Hepatocyte (in vitro differentiated cells): ENCODE measurements around the gene ANK2. TPM values are rescaled to one million over a fixed set of nuclear protein-coding genes. Genes with fewer than 3 reads are reported as not detected.

Source experiments
- DNase-seq: peaks from one replicate; pipeline ENCODE4 v3.0.0-alpha.2; 2016; ENCODE audit warnings: low spot score
- H2AFZ ChIP-seq: fragments of 200-600 bp; sonication (generic); 2 replicates; pipeline ENCODE4 v1.6.0; 2016; ENCODE audit warnings: antibody characterized with exemption, mild to moderate bottlenecking
- H3K27ac ChIP-seq: fragments of 200-600 bp; sonication (generic); 2 replicates; pipeline ENCODE4 v1.5.1; 2016; ENCODE audit warnings: mild to moderate bottlenecking
- H3K27me3 ChIP-seq: fragments of 200-600 bp; sonication (generic); 2 replicates; pipeline ENCODE4 v1.6.1; 2016
- H3K36me3 ChIP-seq: fragments of 200-600 bp; sonication (generic); replicated peaks from 2 replicates; pipeline ENCODE4 v1.5.1; 2016; ENCODE audit warnings: low read depth; ENCODE audit not compliant: insufficient read depth
- H3K4me1 ChIP-seq: fragments of 200-600 bp; sonication (generic); 2 replicates; pipeline ENCODE4 v1.5.1; 2016; ENCODE audit warnings: mild to moderate bottlenecking, moderate library complexity; ENCODE audit not compliant: insufficient read depth
- H3K4me2 ChIP-seq: fragments of 200-600 bp; sonication (generic); 2 replicates; pipeline ENCODE4 v1.6.0; 2016
- H3K4me3 ChIP-seq: fragments of 200-600 bp; sonication (generic); 2 replicates; pipeline ENCODE4 v1.5.1; 2016; ENCODE audit warnings: mild to moderate bottlenecking
- H3K79me2 ChIP-seq: fragments of 200-600 bp; sonication (generic); 2 replicates; pipeline ENCODE4 v1.6.0; 2017; ENCODE audit warnings: mild to moderate bottlenecking
- H3K9me2 ChIP-seq: fragments of 200-600 bp; sonication (generic); replicated peaks from 2 replicates; pipeline ENCODE4 v1.6.0; 2017; ENCODE audit warnings: mild to moderate bottlenecking; ENCODE audit not compliant: insufficient read depth
- H3K9me3 ChIP-seq: fragments of 200-600 bp; sonication (generic); 2 replicates; pipeline ENCODE4 v1.5.1; 2016; ENCODE audit warnings: low read depth, mild to moderate bottlenecking
- H4K20me1 ChIP-seq: fragments of 200-600 bp; sonication (generic); 2 replicates; pipeline ENCODE4 v1.6.0; 2016; ENCODE audit warnings: mild to moderate bottlenecking; ENCODE audit not compliant: insufficient read depth, poor library complexity, severe bottlenecking
- EZH2 ChIP-seq: fragments of 200-600 bp; sonication (generic); IDR thresholded peaks from 2 replicates; pipeline ENCODE4 v1.6.1; 2016; ENCODE audit warnings: antibody characterized with exemption, mild to moderate bottlenecking, borderline replicate concordance
- EZH2phosphoT487 ChIP-seq: fragments of 200-600 bp; sonication (generic); IDR thresholded peaks from one replicate; pipeline ENCODE4 v1.6.1; 2018; ENCODE audit warnings: antibody characterized with exemption, mild to moderate bottlenecking, low read depth, moderate library complexity; ENCODE audit not compliant: unreplicated experiment, severe bottlenecking
- WGBS: methylation state at CpG from one replicate; pipeline ENCODE4 v1.1.6; 2016; ENCODE audit warnings: low lambda C conversion rate; ENCODE audit errors: missing lambda C conversion rate; 5-methylcytosine and 5-hydroxymethylcytosine counted together
- polyA plus RNA-seq: library from polyadenylated mRNA; unstranded; fragments of >200 nt; fragmentation: Nextera tagmentation; extraction: Ambion mirVana; gene quantifications from 2 replicates; pipeline ENCODE4 v1.2.1, GENCODE V29; 2016
- total RNA-seq: library from RNA; depleted of rRNA; stranded (reverse); fragments of >200 nt; gene quantifications from 2 replicates; pipeline ENCODE4 v1.2.3, GENCODE V29; 2014
- TF ChIP-seq, protein P1 (sequence below): fragments of 200-600 bp; sonication (generic); IDR thresholded peaks from 2 replicates; pipeline ENCODE4 v1.5.1; 2016; ENCODE audit warnings: antibody characterized with exemption, mild to moderate bottlenecking; ENCODE audit not compliant: poor library complexity

Gene ANK2
- total and polyA plus RNA-seq, 2 experiments from 2014 or later, result 3.6 to 17.5 TPM

GRCh38 chr4:113083346-113083745, 33.9 kb downstream of the ANK2 start:
- DNase-seq, result no peak
- no peaks in the 10 kb centered on the region for H4K20me1 ChIP-seq
- H3K9me3 ChIP-seq, result no peaks in the 10 kb centered on the region
- no peaks in the 10 kb centered on the region for H3K9me2 ChIP-seq
- no peak overlapping the region for H3K4me2 ChIP-seq
- no peaks in the 10 kb centered on the region for H3K36me3 ChIP-seq
- H3K79me2 ChIP-seq, result no peaks in the 10 kb centered on the region
- no peaks in the 10 kb centered on the region for H3K27me3 ChIP-seq
- TF ChIP-seq EZH2phosphoT487 (no peak), EZH2 (no peak)
- TF ChIP-seq, protein P1, sequence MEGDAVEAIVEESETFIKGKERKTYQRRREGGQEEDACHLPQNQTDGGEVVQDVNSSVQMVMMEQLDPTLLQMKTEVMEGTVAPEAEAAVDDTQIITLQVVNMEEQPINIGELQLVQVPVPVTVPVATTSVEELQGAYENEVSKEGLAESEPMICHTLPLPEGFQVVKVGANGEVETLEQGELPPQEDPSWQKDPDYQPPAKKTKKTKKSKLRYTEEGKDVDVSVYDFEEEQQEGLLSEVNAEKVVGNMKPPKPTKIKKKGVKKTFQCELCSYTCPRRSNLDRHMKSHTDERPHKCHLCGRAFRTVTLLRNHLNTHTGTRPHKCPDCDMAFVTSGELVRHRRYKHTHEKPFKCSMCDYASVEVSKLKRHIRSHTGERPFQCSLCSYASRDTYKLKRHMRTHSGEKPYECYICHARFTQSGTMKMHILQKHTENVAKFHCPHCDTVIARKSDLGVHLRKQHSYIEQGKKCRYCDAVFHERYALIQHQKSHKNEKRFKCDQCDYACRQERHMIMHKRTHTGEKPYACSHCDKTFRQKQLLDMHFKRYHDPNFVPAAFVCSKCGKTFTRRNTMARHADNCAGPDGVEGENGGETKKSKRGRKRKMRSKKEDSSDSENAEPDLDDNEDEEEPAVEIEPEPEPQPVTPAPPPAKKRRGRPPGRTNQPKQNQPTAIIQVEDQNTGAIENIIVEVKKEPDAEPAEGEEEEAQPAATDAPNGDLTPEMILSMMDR, result no peak
- WGBS, result 74% methylated on average over 1 of the region's 1 CpG
- no peak overlapping the region for H2AFZ ChIP-seq
- H3K4me3 ChIP-seq, result no peak overlapping the region
- H3K27ac ChIP-seq, result no peak overlapping the region
- no peaks in the 10 kb centered on the region for H3K4me1 ChIP-seq

- H4K20me1 ChIP-seq, result no peaks in the 10 kb centered on the region
- 64% methylated on average over 2 of the region's 2 CpGs for WGBS
- no peak overlapping the region for H3K4me3 ChIP-seq
- no peak overlapping the region for H2AFZ ChIP-seq
- no peak for DNase-seq
- TF ChIP-seq EZH2phosphoT487, result no peak
- no peak for TF ChIP-seq EZH2
- TF ChIP-seq, protein P1, result no peak
- no peaks in the 10 kb centered on the region for H3K36me3 ChIP-seq
- H3K79me2 ChIP-seq, result no peaks in the 10 kb centered on the region
- H3K4me1 ChIP-seq, result no peaks in the 10 kb centered on the region
- H3K4me2 ChIP-seq, result no peak overlapping the region
- H3K27me3 ChIP-seq, result no peaks in the 10 kb centered on the region
- no peak overlapping the region for H3K27ac ChIP-seq
- no peaks in the 10 kb centered on the region for H3K9me2 ChIP-seq
- H3K9me3 ChIP-seq, result no peaks in the 10 kb centered on the region
Observed at GRCh38 chr4:113086172-113086695, 36.8 kb downstream of the ANK2 start.

DNA sequence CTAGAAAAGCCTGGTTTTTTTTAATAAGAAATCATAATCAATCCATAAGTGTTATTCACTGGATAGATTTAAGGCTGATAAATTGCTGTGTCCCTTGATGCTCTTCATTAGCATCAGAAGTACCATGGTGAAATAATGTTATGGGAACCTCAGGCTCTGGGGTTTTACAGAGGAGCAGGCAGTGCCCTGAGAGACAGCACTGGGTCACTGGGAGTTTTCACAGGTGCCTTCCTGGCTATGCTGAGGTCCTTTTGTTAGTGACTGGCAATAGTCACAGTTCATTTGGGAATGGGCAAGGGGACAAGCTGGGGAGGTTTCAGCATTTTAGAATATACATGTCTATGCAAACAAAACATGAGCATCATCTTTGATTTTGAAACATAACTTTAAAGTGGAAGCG, 38.6 kb downstream of the ANK2 start:
- Histone ChIP-seq H3K9me3 (no peaks in the 10 kb centered on the region), H3K27me3 (no peaks in the 10 kb centered on the region), H4K20me1 (no peaks in the 10 kb centered on the region), H3K4me1 (no peaks in the 10 kb centered on the region), H2AFZ (no peak overlapping the region), H3K27ac (no peak overlapping the region), H3K4me3 (no peak overlapping the region), H3K4me2 (no peak overlapping the region), H3K9me2 (no peaks in the 10 kb centered on the region), H3K79me2 (no peaks in the 10 kb centered on the region), H3K36me3 (no peaks in the 10 kb centered on the region)
- no peak for TF ChIP-seq EZH2phosphoT487
- TF ChIP-seq, protein P1, result no peak
- TF ChIP-seq EZH2, result no peak
- WGBS, result 100% methylated on average over 1 of the region's 1 CpG
- no peak for DNase-seq

DNA sequence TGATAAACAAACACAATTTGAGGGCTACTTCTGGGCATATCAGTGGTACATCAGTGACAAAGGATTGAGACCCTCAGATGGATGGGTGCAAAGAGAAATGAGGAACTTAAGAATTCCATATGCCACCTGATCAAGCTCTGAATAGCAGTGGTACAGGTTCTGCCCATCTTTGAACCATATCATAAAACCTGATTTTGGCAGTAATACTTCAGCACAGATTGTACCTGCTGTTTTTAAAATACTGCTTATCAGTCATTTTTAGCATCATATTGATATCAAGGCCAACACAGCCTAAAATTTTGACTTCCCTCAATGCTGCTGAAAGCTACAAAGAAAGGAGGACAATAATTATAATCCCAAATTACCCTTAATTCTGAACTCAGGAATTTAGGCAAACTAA, 41.5 kb downstream of the ANK2 start:
- no peak overlapping the region for H3K27ac ChIP-seq
- no peaks in the 10 kb centered on the region for H3K9me2 ChIP-seq
- no peak for TF ChIP-seq EZH2
- no peak for TF ChIP-seq EZH2phosphoT487
- TF ChIP-seq, protein P1, result no peak
- no peaks in the 10 kb centered on the region for H3K79me2 ChIP-seq
- H2AFZ ChIP-seq, result no peak overlapping the region
- H3K36me3 ChIP-seq, result no peaks in the 10 kb centered on the region
- no peaks in the 10 kb centered on the region for H3K9me3 ChIP-seq
- H3K4me3 ChIP-seq, result no peak overlapping the region
- H3K27me3 ChIP-seq, result no peaks in the 10 kb centered on the region
- no peak overlapping the region for H3K4me2 ChIP-seq
- no peaks in the 10 kb centered on the region for H4K20me1 ChIP-seq
- no peak for DNase-seq
- no peaks in the 10 kb centered on the region for H3K4me1 ChIP-seq
